Heart left ventricle (tissue), 16 donors: Measurements from ENCODE around the gene MXRA7. TPM values are rescaled to one million over a fixed set of nuclear protein-coding genes. Genes with fewer than 3 reads are reported as not detected.

Experiments used
- ATAC-seq, 4 donors: fragments of 200-7000 bp; cut with Tn5 transposase; one replicate each; pipeline ENCODE4 v1.9.1; 2020 to 2022; ENCODE audit warnings: moderate library complexity in 4 of 4, mild to moderate bottlenecking in 3 of 4, moderate number of reproducible peaks in 1 of 4
- DNase-seq, 5 donors: peaks; one replicate each; pipeline ENCODE4 v3.0.0-alpha.2; 2020
- H3K27ac ChIP-seq, 12 donors: fragments of 200-600 bp; sonication (generic) in 4 of 12; one replicate each; pipeline versions ENCODE4 v1.5.0 to v1.8.0; 2016 to 2022; ENCODE audit warnings: mild to moderate bottlenecking in 2 of 12
- H3K27me3 ChIP-seq, 9 donors: fragments of 200-600 bp; sonication (generic) in 2 of 9; one replicate each; pipeline versions ENCODE4 v1.5.1 to v1.8.0; 2016 to 2022; ENCODE audit warnings: mild to moderate bottlenecking in 3 of 9
- H3K36me3 ChIP-seq, 9 donors: fragments of 200-600 bp; sonication (generic) in 2 of 9; one replicate each; pipeline versions ENCODE4 v1.5.0 to v1.8.0; 2018 to 2022; ENCODE audit warnings: mild to moderate bottlenecking in 2 of 9
- H3K4me1 ChIP-seq, 12 donors: fragments of 200-600 bp; sonication (generic) in 4 of 12; one replicate each; pipeline versions ENCODE4 v1.5.0 to v1.8.0; 2016 to 2022; ENCODE audit warnings: mild to moderate bottlenecking in 3 of 12
- H3K4me3 ChIP-seq, 12 donors: fragments of 200-600 bp; sonication (generic) in 4 of 12; one replicate each; pipeline versions ENCODE4 v1.5.0 to v1.8.0; 2017 to 2022; ENCODE audit warnings: mild to moderate bottlenecking in 9 of 12, moderate library complexity in 4 of 12
- H3K9me3 ChIP-seq, 12 donors: fragments of 200-600 bp; sonication (generic) in 4 of 12; one replicate each; pipeline versions ENCODE4 v1.5.0 to v1.8.0; 2016 to 2022; ENCODE audit warnings: mild to moderate bottlenecking in 1 of 12
- CTCF ChIP-seq, 12 donors: fragments of 200-600 bp; sonication (generic) in 4 of 12; IDR thresholded peaks; one replicate each; pipeline versions ENCODE4 v1.5.0 to v1.8.0; 2018 to 2022; ENCODE audit warnings: antibody characterized with exemption in 12 of 12, mild to moderate bottlenecking in 5 of 12
- POLR2A ChIP-seq, 2 donors: fragments of 450-650 bp; IDR thresholded peaks; one replicate each; pipeline ENCODE4 v1.6.1; 2017; ENCODE audit warnings: antibody characterized with exemption in 2 of 2, mild to moderate bottlenecking in 2 of 2, moderate library complexity in 2 of 2
- WGBS, 4 donors: extraction: QIAGEN DNeasy Blood & Tissue Kit in 2 of 4; methylation state at CpG; one replicate each; pipeline versions ENCODE4 v1.1.5 to v1.1.7; 2013 to 2018; 5-methylcytosine and 5-hydroxymethylcytosine counted together
- intact Hi-C, 10 donors: fragments of 100-400 bp; cut with DNase I; formaldehyde crosslinking; loops; one replicate each; pipeline versions ENCODE4 v1.11.1 to v1.14.2; 2022
- polyA plus RNA-seq, 2 donors: library from polyadenylated mRNA; stranded (reverse); fragments of 200-250 nt; gene quantifications; one replicate each; pipeline ENCODE4 v1.2.3, GENCODE V29; 2013
- total RNA-seq, 9 donors: library from RNA; depleted of rRNA in 2 of 9; stranded (reverse); fragments of >200 nt in 2 of 9; fragmentation: NEBNext Ultra II Directional in 3 of 9; extraction: Animal tissue kit (Norgen Biotek cat#: 25700) in 3 of 9; gene quantifications; one replicate each; pipeline versions ENCODE4 v1.1.0 to v1.2.4, GENCODE V29; 2016 to 2023
- donor health status: ischemic (EF 13 %, LVEDD 7.1; RV severe dilation, severe dysfunction).
- donor health status: healthy with polysubstance abuse.
- donor health status: DM: no; HTN: yes; CAD: no.
- donor health status: DM: no; HTN: no; CAD: no.
- donor health status: ischemic (EF 25% LVEDD 6.9; RV normal size, moderate dysfunction).
- donor health status: ischemic (EF 25% LVEDD 5.7; RV mildly dilated, moderate dysfunction).
- donor health status: healthy.
- donor health status: DM: yes; HTN: yes; CAD: no.
- donor health status: ischemic (EF 35%, LVEDD 5.7; RV mildly dilated, moderate dysfunction).
- donor health status: nonischemic (EF 11% LVEDD 7.7; RV severe dilation, severe dysfunction).
- donor health status: DM: yes; HTN: yes; CAD: no.
- donor health status: PGD.
- donor health status: ischemic (EF 29% LVEDD 5.4; RV normal size, mild dysfunction).
- donor health status: nonischemic (EF 23%, LVEDD 6.1; RV moderate dilation, normal function).

MXRA7 gene
- total and polyA plus RNA-seq, 11 donors = 240 to 539 (median 460) TPM

DNA sequence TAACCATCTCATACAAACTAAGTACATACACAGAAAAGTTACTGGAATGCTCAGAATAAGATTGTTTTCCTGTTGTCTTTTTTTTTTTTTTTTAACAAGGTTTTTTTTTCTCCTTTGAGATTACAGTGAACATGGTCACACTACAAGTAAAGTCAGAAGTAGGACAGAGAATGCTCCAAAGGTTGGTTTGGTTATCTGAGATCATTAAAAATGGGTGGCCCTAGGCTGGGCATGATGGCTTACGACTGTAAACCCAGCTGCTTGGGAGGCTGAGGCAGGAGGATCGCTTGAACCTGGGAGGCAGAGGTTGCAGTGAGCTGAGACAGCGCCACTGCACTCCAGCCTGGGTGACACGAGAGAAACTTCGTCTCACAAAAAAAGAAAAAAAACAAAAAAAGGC is 60.3 kb downstream of the MXRA7 start:
- H3K36me3 ChIP-seq = no peaks in the 10 kb centered on the region
- TF ChIP-seq POLR2A (IDR thresholded peaks at IDR 0.05) (no peak), CTCF (IDR thresholded peaks at IDR 0.05) (no peak)
- H3K4me1 ChIP-seq = no peaks in the 10 kb centered on the region
- intact Hi-C loops = no loop called here
- DNase-seq (no peak), ATAC-seq (no peak)
- H3K27me3 ChIP-seq = no peaks in the 10 kb centered on the region
- H3K4me3 ChIP-seq = no peak overlapping the region
- no peak overlapping the region for H3K27ac ChIP-seq
- peaks cover 0 to 20% (median 3%) of the 10 kb centered on the region in 12 donors for H3K9me3 ChIP-seq
- WGBS, 4 donors = 88 to 94% (median 91%) methylated on average over 5 of the region's 5 CpGs

- Histone ChIP-seq H3K27me3 (no peaks in the 10 kb centered on the region), H3K36me3 (no peaks in the 10 kb centered on the region), H3K4me3 (no peak overlapping the region), H3K27ac (no peak overlapping the region), H3K4me1 (peaks cover 0 to 15% (median 4%) of the 10 kb centered on the region in 12 donors), H3K9me3 (peaks cover 0 to 18% (median 3%) of the 10 kb centered on the region in 12 donors)
- intact Hi-C loops = no loop called here
- ATAC-seq = no peak
- WGBS, 4 donors = 88 to 94% (median 91%) methylated on average over 1 of the region's 1 CpG
- no peak for TF ChIP-seq CTCF (IDR thresholded peaks at IDR 0.05)
- TF ChIP-seq POLR2A (IDR thresholded peaks at IDR 0.05) = no peak
- no peak for DNase-seq
Observed at GRCh38 chr17:76646712-76647111, 64.1 kb downstream of the MXRA7 start.

DNA sequence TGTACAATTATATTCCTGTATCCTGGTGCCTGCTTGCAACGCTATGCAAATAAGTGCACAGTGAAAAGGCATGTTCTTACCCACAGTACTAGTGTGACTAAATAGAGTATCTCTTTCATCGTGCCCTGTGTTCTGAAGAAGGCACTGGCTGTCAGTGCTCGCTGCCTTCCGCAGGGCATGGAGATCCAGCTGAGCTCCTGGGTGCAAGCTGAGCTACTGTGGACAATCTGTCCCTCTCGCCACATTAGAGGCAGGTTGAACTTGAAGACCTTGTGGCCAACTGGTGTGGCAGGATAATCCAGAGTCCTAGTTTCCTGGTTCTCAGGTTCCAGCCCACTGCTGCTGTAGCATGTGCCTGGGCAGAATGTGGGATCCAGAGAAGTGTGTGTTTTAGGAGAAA is 65.3 kb downstream of the MXRA7 start:
- H3K4me3 ChIP-seq = no peak overlapping the region
- intact Hi-C loops = no loop called here
- no peaks in the 10 kb centered on the region for H3K27me3 ChIP-seq
- peaks cover 0 to 18% (median 3%) of the 10 kb centered on the region in 12 donors for H3K9me3 ChIP-seq
- WGBS, 4 donors = 58 to 88% (median 80%) methylated on average over 5 of the region's 5 CpGs
- no peak for ATAC-seq
- TF ChIP-seq CTCF (IDR thresholded peaks at IDR 0.05) (no peak), POLR2A (IDR thresholded peaks at IDR 0.05) (no peak)
- H3K4me1 ChIP-seq = peaks cover 0 to 25% (median 5%) of the 10 kb centered on the region in 12 donors
- no peaks in the 10 kb centered on the region for H3K36me3 ChIP-seq
- H3K27ac ChIP-seq = no peak overlapping the region
- DNase-seq = no peak

DNA sequence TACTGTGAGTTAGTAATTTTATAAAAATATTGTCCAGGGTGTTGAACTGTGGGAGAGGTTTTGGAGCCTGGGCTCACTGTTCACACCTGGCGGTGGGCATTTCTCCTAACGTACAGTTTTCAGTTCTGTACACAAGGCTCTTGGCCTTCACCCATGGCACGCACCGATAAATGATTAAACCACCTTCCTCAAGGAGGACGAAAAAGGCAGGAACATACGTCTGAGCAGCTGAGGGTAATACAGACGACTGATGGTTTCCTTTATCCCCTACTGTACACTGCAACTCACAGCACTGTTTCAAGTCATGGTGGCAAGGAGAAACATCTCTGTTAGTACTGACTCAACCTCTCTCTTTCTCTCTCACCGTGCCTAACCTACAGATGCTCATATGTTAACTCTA is 65.8 kb downstream of the MXRA7 start:
- intact Hi-C loops = no loop called here
- Histone ChIP-seq H3K27me3 (no peaks in the 10 kb centered on the region), H3K4me1 (peaks cover 0 to 29% (median 5%) of the 10 kb centered on the region in 12 donors), H3K9me3 (peaks cover 0 to 18% (median 3%) of the 10 kb centered on the region in 12 donors), H3K27ac (peak overlapping the region in 1 of 12 donors; percentile 83), H3K4me3 (no peak overlapping the region), H3K36me3 (no peaks in the 10 kb centered on the region)
- TF ChIP-seq CTCF (IDR thresholded peaks at IDR 0.05) = no peak
- no peak for TF ChIP-seq POLR2A (IDR thresholded peaks at IDR 0.05)
- DNase-seq (no peak), ATAC-seq (no peak)
- 91 to 93% (median 92%) methylated on average over 8 of the region's 8 CpGs for WGBS, 4 donors
